Activated CD8-positive, alpha-beta memory T cell treated with anti-CD3 and anti-CD28 coated beads, Interleukin-2, amount 50 U/mL, for 48 hours (primary cell): ENCODE data around the gene N4BP2.
A peak's percentile ranks its signal among the peaks of the same experiment; 100 is the strongest.

ENCODE experiments used
- DNase-seq: peaks from one replicate; pipeline ENCODE4 v3.0.0-alpha.2; 2020

The N4BP2 gene

DNA sequence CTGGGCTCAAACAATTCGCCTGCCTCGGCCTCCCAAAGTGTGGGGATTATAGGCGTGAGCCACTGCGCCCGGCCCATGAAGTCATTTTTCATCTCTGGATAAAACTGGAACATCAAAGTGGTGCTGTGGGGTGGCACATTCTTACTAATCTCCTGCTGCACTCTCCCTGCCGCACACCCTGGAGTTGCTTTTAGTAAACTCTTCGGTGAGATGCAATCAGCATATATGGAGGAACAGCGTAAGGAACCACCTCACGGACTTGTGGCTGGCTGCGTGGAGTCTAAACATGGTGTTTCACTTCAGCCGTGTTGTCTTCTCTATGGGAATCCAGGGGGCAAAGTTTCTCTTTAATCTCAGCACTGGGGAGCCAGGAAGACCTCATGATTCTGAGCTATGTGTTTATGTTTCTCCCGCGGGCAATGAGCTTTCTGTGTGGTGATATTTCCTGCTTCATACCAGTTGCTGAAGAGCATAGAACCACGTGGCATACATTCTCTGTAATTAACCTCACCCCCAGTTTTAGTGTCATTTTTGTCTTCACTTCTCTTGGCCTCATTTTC lies 138.0 kb downstream of the N4BP2 start:
- DNase-seq = no peak

DNA sequence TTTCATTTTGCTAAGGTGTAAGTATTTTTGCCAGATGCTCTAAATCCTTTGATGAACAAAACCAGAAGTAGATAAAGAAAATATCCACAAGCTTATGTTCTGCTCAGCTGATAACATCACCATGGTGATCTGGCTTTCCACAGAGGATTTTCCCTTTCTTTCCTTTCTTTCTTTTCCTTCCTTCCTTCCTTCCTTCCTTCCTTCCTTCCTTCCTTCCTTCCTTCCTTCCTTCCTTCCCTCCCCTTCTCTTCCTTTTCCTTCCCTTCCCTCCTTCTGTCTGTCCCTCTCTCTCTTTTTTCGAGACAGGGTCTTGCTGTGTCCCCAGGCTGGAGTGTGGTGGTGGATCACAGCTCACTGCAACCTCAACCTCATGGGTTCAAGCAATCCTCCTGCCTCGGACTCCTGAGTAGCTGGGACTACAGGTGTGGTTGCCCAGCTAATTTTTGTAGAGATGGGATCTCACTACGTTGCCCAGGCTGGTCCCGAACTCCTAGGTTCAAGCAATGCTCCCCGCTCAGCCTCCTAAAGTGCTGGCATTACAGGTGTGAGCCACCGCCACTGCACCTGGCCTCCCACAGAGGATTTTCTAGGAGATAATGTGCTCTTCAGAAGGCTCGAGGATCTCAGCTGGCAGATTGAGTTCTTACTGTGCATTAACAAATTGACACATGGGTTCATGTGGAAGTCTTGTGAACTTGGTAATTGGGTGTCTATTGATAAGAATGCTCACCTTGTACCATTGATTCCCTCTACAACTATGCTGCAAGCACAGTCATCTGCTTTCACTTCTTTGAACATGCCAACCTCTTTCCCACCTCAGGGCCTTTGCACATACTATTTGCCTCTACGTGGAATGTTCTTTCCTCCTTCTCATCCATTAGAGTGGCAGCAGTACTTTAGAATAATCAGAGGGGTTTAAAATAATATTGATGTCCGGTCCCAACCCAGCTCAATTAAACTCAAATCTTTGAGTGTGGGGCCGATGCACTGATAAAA lies 138.8 kb downstream of the N4BP2 start:
- no peak for DNase-seq

DNA sequence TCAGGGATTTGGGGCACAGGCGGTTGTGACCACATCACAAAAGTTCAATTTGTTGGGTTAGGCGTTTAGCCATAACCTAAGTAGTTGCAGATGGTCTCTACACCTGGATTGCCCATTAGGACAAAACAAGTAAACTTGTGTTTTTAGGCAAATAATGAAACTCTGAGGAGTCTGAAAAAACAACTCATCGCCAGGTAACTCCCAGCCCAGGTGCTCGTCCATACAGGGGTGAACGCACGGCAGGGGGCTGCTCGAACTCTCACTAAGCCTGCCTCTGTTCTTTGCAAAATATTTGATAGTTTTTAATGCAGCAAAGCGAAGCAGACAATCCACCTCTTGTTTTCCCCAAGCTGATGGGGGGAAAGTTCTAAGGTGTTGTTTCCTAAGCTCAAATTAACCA lies 139.6 kb downstream of the N4BP2 start:
- no peak for DNase-seq

DNA sequence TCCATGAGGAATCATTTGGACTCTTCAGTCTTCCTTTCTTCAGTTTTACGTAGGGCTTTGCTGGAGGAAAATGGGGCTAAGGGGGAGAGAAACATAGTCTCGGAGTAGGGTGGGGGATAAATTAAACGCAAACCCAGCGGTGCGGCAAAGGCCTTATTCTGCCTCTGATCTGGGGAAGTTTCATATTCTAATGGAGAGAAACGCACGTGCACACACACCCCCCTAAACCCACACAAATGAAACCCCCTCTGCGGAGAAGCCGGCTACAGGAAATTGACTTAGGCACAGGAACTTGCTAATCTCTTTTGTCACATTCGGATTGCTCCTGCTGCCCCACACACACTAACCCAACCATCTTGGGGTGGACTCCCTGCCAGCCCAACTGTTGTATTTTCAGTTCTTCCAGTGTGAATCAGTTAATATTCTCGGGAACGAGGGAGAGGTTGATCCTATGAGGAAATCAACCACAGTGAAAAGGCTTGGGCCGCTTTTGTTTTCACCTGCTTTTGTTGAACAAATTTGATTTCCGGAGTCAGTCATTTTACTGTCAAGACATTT lies 140.2 kb downstream of the N4BP2 start, which contains the start of gene RHOH:
RHOH (plus strand) TSS at position 308 of the 558 bp plus-strand sequence. CDS start 46,356 bp downstream, outside the sequence.
- no peak for DNase-seq

DNA sequence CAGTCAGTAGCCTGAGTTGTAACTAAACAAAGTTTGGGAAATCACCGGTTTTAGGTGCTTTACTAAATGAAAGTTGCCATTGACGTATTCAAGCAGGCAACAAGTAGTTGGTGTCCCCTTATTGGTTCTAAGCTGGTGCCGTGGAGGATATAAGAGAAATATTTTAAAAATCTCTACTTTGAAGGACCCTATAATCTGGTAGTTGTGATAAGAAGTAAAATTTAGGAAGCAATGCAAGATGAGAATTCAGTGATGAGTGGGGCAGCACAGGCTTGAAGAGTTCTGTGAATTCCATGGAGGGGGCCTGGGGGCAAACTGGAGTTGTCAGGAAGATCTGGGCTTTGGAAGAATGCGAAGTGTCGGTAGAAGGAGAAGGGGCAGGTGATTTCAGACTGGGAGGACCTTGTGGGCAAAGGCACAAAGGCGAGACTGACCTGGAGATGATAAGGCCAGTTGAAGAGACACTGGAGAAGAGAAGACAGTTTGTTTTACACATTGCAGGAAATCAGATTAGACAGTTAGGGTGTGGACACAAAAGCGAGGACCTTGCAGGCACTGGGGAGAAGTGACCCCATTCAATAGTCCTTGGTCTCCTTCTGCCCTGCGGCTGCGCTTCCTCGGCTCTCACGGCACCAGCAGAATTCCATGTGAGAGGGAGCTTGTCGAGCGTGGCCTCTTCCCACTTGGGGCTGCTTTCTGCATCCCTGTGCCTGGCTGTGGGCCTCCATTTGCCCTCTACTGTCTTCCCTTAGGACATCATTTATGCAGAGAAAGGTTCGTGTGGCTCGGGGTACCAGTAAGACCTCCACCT lies 141.4 kb downstream of the N4BP2 start:
- DNase-seq = no peak

DNA sequence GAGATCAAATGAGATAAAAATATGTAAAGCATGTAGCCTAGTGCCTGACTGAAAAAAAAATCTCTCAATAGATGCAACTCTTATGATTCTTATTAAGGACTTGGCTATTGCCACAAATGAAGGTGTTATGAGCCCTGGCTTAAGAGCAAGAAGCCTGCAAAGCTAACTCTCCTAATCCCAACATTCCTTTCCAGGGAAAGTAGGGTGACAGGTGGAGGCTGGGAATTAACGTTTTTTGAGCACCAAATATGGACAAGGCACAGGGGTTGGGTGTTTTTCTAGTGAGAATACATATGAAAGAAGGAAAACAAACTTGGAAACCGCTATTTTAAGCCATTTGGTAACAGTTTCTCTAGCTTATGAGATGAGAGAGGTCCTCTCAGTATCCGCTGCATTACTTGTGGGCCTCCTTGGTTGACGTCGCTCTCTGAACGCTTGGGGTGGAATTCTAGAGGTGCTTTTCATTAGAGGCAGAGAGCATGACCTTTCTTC lies 142.6 kb downstream of the N4BP2 start:
- no peak for DNase-seq

DNA sequence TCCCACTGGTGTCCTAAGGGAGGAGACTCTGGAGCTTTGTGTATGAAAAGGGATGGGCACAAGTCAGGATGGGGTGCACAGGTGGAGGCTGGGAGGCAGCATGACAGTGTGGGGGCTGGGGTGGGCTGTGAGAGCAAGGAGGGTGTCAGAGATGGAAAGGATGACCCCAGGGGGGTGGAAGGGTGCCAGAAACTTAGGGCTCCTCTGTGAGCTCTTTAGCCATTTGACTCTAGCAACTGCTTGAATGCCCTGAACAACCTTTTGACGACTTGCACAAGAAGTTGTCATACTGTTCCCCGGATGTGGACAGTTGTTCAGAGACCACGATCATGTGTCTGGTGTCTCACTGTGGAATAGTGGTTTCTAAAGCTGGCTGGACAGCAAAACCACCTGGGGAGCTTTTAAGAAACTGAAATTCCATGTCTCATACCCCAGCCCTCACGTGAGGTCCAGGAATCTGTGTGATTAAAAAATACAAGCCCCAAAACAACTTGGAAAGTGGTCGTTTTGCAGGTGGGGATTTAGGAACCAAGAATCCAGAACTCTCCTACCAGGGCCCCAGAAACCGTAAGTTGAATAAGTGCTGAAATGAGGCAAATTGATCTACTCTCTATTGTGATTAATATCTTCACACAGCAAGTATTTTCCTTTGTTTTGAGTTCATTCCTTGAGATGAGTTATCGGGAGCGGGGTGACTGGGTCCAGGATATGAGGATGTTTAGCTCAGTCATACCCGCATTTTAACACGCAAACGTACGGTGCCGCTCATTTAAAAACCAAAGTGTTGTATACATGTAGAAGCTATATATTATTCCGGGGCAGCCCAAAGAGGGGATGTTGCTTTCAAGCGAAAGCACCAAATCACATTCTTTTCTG lies 143.6 kb downstream of the N4BP2 start:
- peak; percentile 88 for DNase-seq

DNA sequence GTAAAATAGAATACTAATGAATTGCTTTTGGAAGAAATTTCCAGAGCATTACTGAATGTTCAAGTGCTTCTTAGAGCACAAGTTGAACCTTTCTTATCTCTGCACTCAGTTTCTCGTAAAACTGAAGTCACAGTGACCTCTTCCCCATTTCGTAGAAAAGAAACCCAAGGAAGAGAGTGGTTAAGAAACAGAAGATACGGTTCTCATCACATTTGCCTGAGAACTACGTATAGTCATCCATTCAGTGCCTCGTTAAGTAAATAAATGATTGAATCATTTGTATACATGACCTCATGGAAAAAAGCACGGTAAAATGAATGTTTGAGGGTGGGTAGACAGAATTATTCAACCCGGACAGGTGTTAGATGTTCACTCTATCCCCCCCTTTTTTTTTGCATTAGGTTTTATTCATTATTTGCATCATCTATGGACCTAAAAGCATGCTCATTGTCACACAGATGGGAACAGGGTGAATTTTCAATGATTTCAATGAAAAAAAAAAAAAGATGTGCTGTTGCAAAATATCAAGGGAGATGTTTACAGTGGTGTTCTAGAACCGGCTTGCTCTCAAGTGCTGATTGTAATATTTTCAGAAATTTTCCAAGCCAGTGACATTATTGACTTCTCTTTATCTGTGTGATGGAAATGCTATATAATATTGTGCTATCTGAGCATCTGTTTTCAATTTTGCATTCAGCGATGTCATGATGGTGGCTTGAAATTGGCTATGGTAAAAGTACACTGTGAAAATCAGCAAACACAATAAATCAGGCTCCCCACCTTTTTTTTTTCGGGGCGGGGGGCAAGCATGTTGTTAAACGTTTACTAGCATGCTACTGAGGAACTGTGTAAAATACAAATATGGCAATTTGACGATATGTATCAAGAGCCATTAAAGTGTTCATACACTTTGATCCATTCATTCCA lies 144.5 kb downstream of the N4BP2 start:
- no peak for DNase-seq

DNA sequence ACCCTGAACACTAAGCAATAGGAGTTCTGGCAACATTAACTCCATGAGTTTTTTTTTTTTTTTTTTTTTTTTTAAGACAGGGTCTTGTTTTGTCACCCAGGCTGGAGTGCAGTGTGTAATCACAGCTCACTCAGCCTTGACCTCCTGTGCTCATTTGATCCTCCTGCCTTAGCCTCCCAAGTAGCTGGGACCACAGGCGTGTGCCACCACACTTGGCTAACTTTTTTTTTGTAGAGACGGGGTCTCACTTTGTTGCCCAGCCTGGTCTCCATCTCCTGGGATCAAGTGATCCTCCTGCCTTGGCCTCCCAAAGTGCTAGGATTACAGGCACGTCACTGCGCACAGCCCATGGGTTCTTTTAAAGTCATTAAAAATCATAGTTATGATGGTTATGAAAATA lies 145.2 kb downstream of the N4BP2 start:
- DNase-seq = no peak

DNA sequence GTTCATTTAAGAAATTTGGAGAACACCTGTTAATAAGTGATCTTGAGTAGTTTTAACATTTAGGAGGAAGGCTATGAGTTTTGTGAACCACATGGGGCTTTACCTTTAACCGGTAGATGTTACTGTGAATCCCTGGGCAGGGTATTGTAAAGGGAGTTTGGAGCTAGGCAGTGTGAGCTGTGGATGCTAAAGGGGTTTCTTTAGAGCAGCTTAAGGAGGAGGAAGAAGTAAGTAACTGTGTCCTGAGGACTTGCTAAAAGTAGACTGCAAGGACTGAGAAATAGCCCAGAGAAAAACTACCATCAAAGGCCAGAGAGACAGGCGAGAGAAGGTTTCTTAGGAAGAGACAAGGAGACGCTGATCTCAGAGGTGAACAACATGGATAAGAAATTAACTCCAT lies 145.8 kb downstream of the N4BP2 start:
- DNase-seq = no peak

DNA sequence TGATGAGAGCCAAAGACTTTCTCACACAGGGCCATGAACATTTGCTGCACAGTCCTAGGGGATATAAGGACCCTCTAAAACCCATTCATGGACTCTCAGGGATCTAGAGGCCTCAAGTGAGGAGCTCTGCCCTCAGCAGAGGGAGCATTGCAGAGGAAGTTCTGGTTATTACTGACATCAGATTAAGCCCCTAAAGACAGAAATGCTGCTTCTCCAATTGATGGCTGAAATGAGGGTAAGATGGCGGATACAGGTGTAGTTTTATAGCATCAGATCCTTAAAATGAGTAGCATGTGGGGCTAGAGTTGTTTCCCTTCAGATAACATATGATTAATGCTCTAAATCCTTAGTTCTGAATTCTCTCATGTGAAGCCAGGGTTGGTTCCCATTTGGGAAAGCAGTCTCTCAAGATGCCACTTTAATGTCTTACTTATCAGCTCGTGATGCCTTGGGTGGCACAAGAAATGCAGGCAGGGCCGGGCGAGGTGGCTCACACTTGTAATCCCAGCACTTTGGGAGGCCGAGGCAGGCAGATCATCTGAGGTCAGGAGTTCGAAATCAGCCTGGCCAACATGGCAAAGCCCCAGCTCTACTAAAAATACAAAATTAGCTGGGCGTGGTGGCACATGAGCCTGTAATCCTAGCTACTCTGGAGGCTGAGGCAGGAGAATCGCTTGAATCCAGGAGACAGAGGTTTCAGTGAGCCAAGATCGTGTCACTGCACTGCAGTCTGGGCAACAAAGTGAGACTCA lies 148.0 kb downstream of the N4BP2 start:
- DNase-seq = no peak

DNA sequence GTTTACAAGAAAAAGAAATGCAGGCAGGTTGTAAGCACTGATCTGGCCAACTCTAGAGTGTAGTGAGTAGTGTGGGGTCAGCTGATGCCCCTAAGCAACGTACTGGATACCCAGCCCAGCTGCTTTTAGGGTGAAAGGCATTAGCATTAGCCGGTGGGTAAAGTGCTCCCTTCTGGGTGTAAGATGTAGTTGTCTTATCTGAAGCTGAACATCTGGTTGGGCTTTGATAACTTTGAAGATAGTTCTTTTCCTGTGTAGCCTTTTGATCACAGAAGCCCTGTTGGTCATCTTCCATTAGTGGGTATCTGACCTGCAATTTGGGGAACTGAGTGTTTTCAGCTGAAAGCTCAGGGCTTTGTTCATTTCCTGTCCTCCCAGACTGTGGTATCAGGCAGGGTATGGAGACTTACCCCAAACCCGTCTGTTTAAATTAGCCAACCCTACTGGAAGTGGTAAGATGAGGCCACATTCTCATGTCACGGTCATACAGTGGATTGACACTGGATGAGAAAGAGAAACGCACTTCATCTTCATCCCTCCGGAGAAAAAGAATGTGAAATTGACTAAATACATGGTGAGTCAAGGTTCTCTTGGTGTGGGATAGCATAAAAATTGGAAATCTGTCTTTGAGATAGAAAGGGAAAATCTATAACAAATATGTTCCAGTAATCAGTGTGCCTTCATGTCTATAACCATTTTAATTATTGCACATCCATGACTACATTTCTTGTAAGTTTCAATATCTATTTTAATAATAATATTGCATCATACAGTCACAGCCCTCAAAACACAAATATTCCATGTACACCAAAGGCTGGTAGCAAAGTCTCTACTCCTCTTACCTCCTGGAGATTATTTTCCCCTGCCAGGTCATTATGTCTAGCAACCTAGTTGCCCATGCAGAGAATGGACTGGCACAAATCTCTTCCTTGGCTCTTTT lies 148.9 kb downstream of the N4BP2 start:
- no peak for DNase-seq

DNA sequence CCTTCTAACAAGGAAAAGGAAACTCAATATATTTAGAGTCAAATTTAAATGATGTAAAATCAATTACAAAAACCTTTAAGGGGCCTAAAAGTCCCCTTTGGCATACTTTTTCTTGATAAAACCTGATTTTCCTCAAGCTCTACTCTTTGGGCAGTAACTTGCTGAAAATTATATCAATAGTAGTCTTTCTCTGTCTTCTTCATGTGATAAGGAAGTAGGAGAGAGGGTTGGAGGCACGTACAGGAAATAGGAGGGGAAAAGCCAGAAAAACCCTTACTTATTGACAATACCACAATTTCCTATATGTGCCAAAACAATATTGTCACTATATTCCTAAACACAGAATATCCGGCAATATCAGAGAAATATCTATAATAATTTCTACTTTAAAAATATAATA lies 149.8 kb downstream of the N4BP2 start:
- no peak for DNase-seq
